HG02610 (cell line): ENCODE results near the gene FAM131A.

Experiments
- ATAC-seq: cut with Tn5 transposase; IDR thresholded peaks from one replicate; pipeline ENCODE4 v1.9.1; 2021; ENCODE audit warnings: mild to moderate bottlenecking, moderate library complexity; ENCODE audit not compliant: unreplicated experiment

FAM131A gene

DNA sequence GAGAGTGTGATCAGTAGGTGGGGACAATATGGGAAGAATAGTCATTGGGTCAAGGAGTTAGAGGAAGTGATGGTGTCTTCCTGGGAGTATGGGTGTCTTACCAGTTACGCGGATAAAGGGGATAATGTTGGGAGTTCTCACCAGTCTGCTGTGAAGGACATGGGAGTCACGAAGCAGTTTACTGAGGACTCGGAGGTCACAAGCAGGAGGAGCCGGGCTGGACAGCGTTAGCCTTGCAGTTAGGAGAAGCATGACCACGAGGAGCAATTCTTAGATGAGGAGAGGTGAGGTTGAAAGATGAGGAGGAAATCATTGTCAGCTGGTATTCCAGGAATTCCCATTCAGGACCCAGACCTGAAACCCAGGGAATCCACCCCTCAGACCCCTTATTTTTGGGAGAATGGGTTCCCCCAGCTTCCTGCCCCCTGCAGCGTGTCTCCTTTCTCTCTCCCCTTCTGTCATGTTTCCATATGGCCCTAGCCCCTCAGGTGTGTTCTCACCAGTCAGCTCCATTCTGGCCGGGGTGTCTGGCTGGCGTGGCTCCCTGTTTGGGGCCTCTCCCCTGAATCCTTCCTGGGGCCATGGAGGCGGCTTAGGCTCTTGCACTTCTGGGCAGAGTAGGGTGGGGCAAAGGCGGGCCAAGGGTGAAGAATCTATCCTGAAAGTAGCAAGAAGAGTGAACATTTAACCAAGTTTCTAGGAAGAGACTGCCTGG is 38.5 kb downstream of the FAM131A start:
- no peak for ATAC-seq

DNA sequence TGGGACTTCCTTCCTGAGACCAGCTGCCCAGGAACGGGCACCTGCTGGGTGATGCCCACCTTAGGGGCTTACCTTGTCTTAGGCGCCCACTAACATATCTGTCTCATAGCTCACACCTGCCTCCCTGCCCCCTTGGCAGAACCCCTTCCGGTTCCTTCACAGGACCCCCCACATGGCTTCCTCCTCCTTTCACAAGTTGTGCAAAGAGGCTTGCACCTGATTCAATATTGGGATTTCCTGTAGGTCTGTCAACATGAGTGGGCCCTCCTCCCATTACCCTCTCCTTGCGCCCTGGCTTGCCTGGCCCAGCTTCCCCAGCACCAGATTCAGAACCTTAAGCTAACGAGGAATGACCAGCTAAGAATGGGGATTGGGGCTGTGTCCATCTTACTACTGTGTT is 40.0 kb downstream of the FAM131A start:
- no peak for ATAC-seq

DNA sequence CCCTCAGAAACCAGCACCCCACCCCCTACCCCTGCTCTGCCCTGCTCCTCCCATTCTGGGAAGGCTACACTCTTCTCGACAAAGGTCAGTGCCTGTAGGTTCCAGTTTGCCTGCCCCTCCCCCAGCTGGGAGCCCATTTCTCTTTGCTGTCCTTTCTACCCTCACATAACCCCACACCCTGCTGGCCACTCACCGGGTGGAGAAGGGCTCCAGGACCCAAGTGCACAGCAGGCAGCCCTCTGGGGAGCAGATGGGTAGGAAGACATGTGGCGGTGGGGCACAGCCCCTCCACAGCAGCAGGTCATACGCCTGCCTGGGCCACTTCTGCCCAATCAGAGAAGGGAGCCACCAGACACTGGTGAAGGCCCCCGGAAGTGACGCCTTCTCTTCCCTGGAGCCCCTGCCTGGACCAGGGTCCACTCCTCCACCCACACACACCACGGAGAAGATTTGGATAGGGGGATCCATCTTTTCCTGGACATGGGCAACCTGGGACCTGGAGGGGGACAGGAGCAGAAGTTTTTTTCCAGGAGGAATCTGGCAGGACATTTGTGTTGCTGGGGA is 40.6 kb downstream of the FAM131A start, which contains the start of gene THPO:
THPO (minus strand) TSS at position 326 of the 564 bp plus-strand sequence. CDS start 1,948 bp downstream, outside the sequence.
- no peak for ATAC-seq

DNA sequence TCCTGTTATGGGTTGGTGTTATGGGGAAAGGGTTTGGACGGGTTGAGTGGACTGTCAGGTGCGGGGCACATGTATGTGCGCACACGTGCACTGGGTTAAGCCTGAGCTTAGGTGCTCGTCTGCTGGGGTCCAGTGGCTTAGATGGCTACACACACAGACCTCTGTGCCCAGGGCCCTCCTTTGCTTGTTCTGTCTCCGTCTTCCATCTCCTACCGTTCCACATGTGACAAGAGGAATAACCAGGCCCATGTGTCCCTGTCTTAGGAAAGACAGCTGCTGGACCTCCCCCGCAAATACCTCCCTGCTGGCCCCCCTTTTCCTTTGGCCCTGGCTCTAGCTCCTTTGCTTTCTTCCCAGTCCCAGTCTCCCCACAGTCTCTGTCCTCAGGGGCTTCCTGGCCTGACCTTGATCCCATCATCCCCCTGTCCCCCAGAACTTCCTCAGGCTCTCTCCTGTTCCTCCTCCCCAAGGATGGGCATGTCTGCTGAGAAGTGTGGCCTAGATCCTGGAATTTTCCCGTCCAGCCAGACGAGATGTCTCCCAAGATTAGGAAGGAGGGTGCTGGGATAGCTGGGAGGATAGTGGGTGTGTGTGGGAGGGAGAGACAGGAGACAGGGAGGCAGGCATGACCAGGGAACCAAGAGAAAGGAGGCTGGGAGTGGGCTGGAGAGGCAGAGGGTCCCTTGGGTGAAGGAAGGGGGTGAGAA is 41.4 kb downstream of the FAM131A start:
- no peak for ATAC-seq

DNA sequence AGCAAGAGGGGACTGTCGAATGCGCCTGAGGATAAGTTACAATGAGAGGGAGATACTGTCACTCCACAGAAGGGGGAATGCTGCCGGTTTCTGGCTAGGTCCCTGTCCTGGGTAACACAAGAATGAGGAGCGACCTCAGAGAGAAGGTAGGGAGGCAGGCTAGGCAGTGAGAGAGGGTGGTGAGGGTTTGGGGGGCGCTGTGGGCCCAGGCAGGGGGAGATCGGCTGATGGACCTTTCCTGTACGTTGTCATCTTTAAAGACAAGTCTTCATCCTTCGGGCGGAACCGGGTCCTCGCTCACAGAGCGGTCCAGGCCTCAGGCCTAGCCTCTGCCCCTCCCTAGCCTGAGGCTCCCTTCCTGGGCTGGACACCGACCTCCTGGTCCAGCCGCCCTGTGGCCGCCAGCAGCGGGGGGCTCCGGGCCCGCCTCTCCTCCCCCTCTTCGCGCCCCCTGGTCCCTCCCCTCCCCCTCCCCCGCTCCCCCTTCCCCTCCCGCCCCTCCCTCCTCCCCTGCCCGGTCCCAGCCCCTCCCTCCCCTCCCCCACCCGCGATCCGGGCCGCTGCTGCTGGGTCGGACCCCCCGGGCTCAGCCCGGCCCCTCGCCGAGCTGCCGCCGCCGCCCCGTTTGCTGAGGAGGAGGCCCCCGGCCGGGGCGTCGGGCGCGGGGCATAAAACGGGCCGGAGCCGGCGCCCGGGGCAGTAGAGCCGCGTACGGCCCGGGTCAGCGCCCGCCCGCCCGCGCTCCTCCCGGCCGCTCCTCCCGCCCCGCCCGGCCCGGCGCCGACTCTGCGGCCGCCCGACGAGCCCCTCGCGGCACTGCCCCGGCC is 42.2 kb downstream of the FAM131A start, which contains the start of gene CHRD:
CHRD (plus strand) TSS at position 697 of the 827 bp plus-strand sequence. CDS start 265 bp downstream, outside the sequence.
- ATAC-seq = no peak

DNA sequence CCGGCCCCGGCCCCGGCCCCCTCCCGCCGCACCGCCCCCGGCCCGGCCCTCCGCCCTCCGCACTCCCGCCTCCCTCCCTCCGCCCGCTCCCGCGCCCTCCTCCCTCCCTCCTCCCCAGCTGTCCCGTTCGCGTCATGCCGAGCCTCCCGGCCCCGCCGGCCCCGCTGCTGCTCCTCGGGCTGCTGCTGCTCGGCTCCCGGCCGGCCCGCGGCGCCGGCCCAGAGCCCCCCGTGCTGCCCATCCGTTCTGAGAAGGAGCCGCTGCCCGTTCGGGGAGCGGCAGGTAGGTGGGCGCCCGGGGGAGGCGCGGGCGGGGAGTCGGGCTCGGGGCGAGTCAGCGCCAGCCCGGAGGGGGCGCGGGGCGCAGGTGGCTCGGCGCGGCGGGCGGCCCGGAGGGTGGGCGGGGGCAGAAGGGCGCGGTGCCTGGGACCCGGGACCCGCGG is 42.8 kb downstream of the FAM131A start:
- ATAC-seq = no peak

DNA sequence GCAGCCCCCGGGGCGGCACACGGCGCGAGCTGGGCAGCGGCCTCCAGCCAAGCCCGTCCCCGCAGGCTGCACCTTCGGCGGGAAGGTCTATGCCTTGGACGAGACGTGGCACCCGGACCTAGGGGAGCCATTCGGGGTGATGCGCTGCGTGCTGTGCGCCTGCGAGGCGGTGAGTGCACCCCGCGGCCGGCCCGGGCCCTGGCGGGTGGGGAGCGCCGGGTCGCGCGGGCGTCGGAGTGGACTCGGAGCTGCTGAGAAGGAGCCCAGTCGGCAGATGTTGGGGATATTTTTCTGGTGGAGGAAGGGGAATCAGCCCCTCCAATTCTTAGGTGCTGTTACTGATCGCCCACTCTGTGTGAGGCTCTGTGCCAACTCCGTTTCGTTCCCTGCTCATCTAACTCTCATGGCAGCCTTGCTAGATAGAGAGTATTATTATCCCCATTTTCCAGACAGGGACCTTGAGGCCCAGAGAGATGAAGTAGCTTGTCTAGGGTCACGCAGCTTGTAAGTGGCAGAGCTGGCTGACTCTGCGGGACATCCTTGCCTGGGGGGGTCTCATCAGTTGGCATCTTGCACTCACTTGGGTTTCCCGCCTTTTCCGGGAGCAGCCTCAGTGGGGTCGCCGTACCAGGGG is 43.3 kb downstream of the FAM131A start:
- ATAC-seq = no peak

DNA sequence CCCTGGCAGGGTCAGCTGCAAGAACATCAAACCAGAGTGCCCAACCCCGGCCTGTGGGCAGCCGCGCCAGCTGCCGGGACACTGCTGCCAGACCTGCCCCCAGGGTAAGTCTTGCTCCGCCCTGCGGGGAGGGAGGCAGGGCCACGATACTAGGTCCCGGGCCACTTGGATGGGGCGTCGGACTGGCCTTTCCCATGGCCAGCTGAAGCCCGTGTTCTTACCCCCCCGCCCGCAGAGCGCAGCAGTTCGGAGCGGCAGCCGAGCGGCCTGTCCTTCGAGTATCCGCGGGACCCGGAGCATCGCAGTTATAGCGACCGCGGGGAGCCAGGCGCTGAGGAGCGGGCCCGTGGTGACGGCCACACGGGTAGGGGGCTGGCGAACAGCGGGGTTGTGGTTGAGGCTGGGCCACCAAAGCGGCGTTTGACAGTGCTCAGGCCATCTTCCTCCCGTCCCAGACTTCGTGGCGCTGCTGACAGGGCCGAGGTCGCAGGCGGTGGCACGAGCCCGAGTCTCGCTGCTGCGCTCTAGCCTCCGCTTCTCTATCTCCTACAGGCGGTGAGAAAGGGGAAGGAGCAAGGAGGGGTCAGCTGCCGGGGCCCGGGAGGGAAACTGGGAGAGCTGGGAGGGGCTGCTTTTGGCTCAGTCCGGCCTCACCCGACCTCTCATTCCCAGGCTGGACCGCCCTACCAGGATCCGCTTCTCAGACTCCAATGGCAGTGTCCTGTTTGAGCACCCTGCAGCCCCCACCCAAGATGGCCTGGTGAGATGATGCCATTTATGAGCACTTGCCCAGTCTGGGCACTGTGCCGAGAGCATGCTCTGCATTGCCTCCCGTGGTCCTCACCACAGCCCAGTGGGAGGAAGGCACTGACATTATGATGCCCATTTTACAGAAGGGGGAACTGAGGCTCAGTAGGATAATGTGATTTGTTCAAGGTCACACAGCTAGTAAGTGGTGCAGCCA is 44.1 kb downstream of the FAM131A start:
- ATAC-seq = no peak

DNA sequence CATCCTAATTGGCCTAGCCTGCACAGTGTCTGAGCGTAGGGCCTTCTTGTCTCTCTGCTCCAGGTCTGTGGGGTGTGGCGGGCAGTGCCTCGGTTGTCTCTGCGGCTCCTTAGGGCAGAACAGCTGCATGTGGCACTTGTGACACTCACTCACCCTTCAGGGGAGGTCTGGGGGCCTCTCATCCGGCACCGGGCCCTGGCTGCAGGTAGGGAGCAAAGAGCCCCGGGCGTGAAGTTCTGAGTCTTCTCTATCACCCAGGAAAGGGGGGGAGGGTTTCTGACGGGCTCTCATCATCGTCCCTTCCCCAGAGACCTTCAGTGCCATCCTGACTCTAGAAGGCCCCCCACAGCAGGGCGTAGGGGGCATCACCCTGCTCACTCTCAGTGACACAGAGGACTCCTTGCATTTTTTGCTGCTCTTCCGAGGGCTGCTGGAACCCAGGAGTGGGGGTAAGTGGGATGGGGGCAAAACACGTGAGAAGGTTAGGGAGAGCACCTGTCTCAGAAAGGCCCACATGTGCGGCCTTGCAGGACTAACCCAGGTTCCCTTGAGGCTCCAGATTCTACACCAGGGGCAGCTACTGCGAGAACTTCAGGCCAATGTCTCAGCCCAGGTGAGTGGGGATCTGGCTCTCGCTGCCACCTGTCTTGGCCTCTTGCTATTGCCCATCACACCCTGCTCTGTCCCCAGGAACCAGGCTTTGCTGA is 45.1 kb downstream of the FAM131A start:
- ATAC-seq = no peak

DNA sequence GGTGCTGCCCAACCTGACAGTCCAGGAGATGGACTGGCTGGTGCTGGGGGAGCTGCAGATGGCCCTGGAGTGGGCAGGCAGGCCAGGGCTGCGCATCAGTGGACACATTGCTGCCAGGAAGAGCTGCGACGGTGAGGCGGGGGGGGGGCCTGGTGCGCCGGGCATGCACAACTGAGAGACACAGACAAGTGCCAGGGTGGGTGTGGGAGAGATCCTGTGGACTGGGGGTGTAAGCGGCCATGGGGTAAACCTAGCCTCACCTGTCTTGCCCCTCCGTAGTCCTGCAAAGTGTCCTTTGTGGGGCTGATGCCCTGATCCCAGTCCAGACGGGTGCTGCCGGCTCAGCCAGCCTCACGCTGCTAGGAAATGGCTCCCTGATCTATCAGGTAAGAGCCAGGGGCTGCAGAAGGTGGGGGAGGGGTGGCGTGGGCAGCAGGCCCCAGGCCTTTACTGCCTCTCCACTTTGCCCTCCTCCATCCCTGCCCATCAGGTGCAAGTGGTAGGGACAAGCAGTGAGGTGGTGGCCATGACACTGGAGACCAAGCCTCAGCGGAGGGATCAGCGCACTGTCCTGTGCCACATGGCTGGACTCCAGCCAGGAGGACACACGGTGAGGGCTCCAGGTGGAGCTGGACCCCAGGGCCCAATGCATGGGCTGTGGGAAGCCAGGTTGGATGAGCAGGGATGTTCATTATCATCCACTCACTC is 45.8 kb downstream of the FAM131A start:
- no peak for ATAC-seq

DNA sequence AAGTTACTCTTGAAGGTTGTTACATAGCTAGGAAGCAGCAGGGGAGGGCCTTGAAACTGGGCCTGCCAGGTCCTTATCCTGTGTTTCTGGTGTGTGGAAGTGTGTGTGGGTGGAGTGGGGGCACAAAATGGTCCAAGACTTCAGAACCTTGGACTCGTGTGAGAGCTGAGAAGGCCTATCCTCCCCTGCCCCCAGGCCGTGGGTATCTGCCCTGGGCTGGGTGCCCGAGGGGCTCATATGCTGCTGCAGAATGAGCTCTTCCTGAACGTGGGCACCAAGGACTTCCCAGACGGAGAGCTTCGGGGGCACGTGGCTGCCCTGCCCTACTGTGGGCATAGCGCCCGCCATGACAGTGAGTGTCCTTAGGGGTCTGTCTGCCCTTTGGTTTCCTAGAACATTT is 46.9 kb downstream of the FAM131A start:
- ATAC-seq = no peak

DNA sequence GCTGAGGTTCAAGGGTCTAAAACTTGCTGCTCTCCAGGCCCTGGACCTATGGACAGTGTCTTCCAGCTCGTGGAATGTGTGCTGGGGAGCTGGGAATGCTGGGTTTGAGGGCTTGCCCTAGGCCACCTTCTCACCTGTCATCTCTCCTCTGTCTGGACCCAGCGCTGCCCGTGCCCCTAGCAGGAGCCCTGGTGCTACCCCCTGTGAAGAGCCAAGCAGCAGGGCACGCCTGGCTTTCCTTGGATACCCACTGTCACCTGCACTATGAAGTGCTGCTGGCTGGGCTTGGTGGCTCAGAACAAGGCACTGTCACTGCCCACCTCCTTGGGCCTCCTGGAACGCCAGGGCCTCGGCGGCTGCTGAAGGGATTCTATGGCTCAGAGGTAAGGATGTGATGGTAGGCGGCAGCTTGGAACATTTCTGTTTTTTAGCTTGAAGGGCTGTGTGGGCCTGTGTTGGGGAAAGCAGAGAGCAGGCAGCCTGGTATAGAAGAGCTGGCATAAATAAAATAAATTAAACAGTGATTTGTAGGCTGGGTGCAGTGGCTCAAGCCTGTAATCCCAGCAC is 47.5 kb downstream of the FAM131A start:
- ATAC-seq = no peak

DNA sequence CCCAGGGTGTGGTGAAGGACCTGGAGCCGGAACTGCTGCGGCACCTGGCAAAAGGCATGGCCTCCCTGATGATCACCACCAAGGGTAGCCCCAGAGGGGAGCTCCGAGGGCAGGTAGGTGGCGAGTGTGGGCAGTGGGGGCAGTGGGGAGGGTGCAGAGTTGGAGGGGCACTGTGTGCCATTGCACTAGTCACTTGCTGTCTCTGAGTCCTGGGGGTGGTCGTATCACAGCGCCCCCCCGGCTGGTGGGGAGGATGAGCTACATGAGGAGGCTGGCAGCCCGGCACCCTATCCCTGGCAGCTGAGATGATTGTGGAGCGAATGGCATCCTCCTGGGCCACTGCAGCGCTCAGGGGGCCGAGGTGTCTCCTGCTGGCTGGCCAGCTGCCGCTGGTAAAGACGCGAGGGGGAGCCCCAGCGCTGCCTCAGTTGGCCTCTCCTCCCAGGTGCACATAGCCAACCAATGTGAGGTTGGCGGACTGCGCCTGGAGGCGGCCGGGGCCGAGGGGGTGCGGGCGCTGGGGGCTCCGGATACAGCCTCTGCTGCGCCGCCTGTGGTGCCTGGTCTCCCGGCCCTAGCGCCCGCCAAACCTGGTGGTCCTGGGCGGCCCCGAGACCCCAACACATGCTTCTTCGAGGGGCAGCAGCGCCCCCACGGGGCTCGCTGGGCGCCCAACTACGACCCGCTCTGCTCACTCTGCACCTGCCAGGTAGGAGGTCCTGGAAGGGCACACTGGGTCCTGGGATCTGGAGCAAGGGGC is 48.8 kb downstream of the FAM131A start:
- no peak for ATAC-seq

DNA sequence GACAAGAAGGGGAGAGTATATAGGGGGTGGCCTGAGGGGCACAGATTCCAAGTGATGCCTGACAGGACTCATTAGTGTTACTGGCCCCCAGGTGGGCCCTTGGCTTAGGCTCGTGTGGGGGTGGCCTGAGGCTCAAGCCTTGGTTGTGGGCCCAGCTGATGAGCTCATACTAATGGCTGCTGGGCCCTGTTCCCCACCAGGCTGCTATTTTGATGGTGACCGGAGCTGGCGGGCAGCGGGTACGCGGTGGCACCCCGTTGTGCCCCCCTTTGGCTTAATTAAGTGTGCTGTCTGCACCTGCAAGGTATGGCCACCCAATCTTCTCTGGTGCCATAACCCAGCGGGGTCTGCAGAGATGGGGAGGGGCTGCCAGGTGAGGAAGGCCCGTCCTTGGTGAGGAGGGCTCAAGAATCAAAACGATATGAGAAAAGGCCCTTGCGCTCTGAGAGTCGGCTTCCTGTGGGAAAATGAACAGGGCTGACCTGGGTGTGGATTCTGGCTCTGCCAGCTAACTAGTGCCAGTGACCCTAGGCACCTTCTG is 49.8 kb downstream of the FAM131A start:
- no peak for ATAC-seq

DNA sequence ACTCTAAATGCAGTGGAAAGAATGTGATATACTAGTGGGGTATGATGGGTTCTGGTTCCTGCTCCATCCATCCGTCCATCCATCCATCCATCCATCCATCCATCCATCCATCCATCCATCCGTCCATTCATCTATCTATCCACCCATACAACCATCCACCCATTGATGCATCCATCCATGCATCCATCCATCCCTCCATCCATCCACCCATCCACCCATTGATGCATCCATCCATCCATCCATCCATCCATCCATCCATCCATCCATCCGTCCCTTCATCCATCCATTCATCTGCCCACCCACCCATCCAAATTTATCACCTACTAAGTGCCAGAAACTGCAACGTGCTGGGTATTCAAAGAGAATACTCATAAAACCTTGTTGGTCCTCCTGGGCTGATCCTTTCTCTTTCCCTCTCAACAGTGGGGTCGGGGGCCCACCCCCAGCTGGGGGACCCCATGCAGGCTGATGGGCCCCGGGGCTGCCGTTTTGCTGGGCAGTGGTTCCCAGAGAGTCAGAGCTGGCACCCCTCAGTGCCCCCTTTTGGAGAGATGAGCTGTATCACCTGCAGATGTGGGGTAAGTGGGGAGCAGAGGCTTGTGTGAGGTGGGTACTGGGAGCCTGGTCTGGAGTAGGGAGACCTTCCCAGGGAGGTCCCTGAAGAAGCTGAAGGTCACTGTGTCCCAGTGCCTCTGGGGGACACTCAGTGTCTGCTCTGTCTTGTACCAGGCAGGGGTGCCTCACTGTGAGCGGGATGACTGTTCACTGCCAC is 51.0 kb downstream of the FAM131A start:
- no peak for ATAC-seq

DNA sequence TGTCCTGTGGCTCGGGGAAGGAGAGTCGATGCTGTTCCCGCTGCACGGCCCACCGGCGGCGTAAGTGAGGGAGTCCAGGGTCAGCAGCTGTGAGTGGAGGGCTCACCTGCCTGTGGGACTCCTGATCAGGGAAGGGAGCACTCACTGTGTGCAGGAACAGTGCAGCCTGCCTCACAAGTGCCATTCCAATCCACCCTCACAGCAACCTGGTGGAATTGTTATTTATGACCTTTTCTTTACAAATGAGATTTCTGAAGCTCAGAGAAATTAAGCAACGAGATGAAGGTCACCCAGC is 51.5 kb downstream of the FAM131A start:
- ATAC-seq = no peak
